ENCODE results near the gene UBQLN3.

The UBQLN3 gene

GRCh38 chr11:5509803-5510202 lies at the start of gene UBQLN3:
TSS of gene UBQLN3 (minus strand) at chr11:5509957. CDS start at chr11:5509558, 399 bp downstream.
- DNase-seq, result no peak
- in situ Hi-C loops (cut with MboI; ENCODE audit: low pct_unique_long_range_greater_than_20kb, low sequenced_read_pairs), result no loop called here

- no peak for DNase-seq
- in situ Hi-C loops (cut with MboI; ENCODE audit: low pct_unique_long_range_greater_than_20kb, low sequenced_read_pairs), result no loop called here
Observed at GRCh38 chr11:5557751-5558150, 48.0 kb upstream of the UBQLN3 start.

GRCh38 chr11:5556596-5557188 lies 46.9 kb upstream of the UBQLN3 start:
- no peak for DNase-seq
- in situ Hi-C loops (cut with MboI; ENCODE audit: low pct_unique_long_range_greater_than_20kb, low sequenced_read_pairs), result no loop called here

GRCh38 chr11:5553343-5553742 lies 43.6 kb upstream of the UBQLN3 start:
- in situ Hi-C loops (cut with MboI; ENCODE audit: low pct_unique_long_range_greater_than_20kb, low sequenced_read_pairs), result no loop called here
- DNase-seq, result no peak

GRCh38 chr11:5550440-5551095 lies 40.8 kb upstream of the UBQLN3 start:
- in situ Hi-C loops (cut with MboI; ENCODE audit: low pct_unique_long_range_greater_than_20kb, low sequenced_read_pairs), result no loop called here
- no peak for DNase-seq

GRCh38 chr11:5548440-5548839 lies 38.7 kb upstream of the UBQLN3 start, which contains the start of gene OR52H1:
TSS of gene OR52H1 (minus strand) at chr11:5548540. CDS start at chr11:5545505, 3,035 bp downstream.
- in situ Hi-C loops (cut with MboI; ENCODE audit: low pct_unique_long_range_greater_than_20kb, low sequenced_read_pairs), result no loop called here
- DNase-seq, result no peak

- in situ Hi-C loops (cut with MboI; ENCODE audit: low pct_unique_long_range_greater_than_20kb, low sequenced_read_pairs), result no loop called here
- no peak for DNase-seq
Observed at GRCh38 chr11:5547982-5548381, 38.2 kb upstream of the UBQLN3 start.

GRCh38 chr11:5546457-5546856 lies 36.7 kb upstream of the UBQLN3 start:
- no peak for DNase-seq
- in situ Hi-C loops (cut with MboI; ENCODE audit: low pct_unique_long_range_greater_than_20kb, low sequenced_read_pairs), result no loop called here

GRCh38 chr11:5541427-5541826 lies 31.7 kb upstream of the UBQLN3 start:
- in situ Hi-C loops (cut with MboI; ENCODE audit: low pct_unique_long_range_greater_than_20kb, low sequenced_read_pairs), result no loop called here
- DNase-seq, result no peak

GRCh38 chr11:5536482-5536881 lies 26.7 kb upstream of the UBQLN3 start:
- no peak for DNase-seq
- in situ Hi-C loops (cut with MboI; ENCODE audit: low pct_unique_long_range_greater_than_20kb, low sequenced_read_pairs), result no loop called here

- in situ Hi-C loops (cut with MboI; ENCODE audit: low pct_unique_long_range_greater_than_20kb, low sequenced_read_pairs), result no loop called here
- DNase-seq, result no peak
Observed at GRCh38 chr11:5534046-5534445, 24.3 kb upstream of the UBQLN3 start.

- in situ Hi-C loops (cut with MboI; ENCODE audit: low pct_unique_long_range_greater_than_20kb, low sequenced_read_pairs), result no loop called here
- no peak for DNase-seq
Observed at GRCh38 chr11:5531053-5531831, 21.5 kb upstream of the UBQLN3 start.

GRCh38 chr11:5528495-5528894 lies 18.7 kb upstream of the UBQLN3 start:
- in situ Hi-C loops (cut with MboI; ENCODE audit: low pct_unique_long_range_greater_than_20kb, low sequenced_read_pairs), result no loop called here
- DNase-seq, result no peak

- DNase-seq, result no peak
- in situ Hi-C loops (cut with MboI; ENCODE audit: low pct_unique_long_range_greater_than_20kb, low sequenced_read_pairs), result no loop called here
Observed at GRCh38 chr11:5527716-5528115, 18.0 kb upstream of the UBQLN3 start.

- no peak for DNase-seq
- in situ Hi-C loops (cut with MboI; ENCODE audit: low pct_unique_long_range_greater_than_20kb, low sequenced_read_pairs), result no loop called here
Observed at GRCh38 chr11:5524756-5525155, 15.0 kb upstream of the UBQLN3 start.

- in situ Hi-C loops (cut with MboI; ENCODE audit: low pct_unique_long_range_greater_than_20kb, low sequenced_read_pairs), result no loop called here
- DNase-seq, result no peak
Observed at GRCh38 chr11:5522308-5522707, 12.6 kb upstream of the UBQLN3 start.

GRCh38 chr11:5521540-5521939 lies 11.8 kb upstream of the UBQLN3 start:
- in situ Hi-C loops (cut with MboI; ENCODE audit: low pct_unique_long_range_greater_than_20kb, low sequenced_read_pairs), result no loop called here
- DNase-seq, result no peak

GRCh38 chr11:5516599-5516998 lies 6.8 kb upstream of the UBQLN3 start, which contains the start of gene UBQLNL:
TSS of gene UBQLNL (minus strand) at chr11:5516699. CDS start at chr11:5516441, 258 bp downstream.
- in situ Hi-C loops (cut with MboI; ENCODE audit: low pct_unique_long_range_greater_than_20kb, low sequenced_read_pairs), result no loop called here

GRCh38 chr11:5514841-5515240 lies 5.1 kb upstream of the UBQLN3 start:
- no peak for DNase-seq
- in situ Hi-C loops (cut with MboI; ENCODE audit: low pct_unique_long_range_greater_than_20kb, low sequenced_read_pairs), result no loop called here

More at GRCh38 chr11:5516599-5516998, 6.8 kb upstream of the UBQLN3 start, which contains the start of gene UBQLNL:
- DNase-seq, result no peak

- no peak for DNase-seq
- in situ Hi-C loops (cut with MboI; ENCODE audit: low pct_unique_long_range_greater_than_20kb, low sequenced_read_pairs), result no loop called here
Observed at GRCh38 chr11:5508605-5509004, 1.2 kb downstream of the UBQLN3 start.

Measured in KBM-7 (cell line).